ENCODE results near the gene GNG8. TPM values are rescaled to one million over a fixed set of nuclear protein-coding genes. Genes with fewer than 3 reads are reported as not detected.

Gene GNG8
- total RNA-seq, 4 donors from 2014 or later, result not detected

- H3K27ac ChIP-seq, result no peak overlapping the region
- H3K27me3 ChIP-seq, result peaks cover 0 to 5% of the 10 kb centered on the region in 2 donors
These were observed 13.3 kb upstream of the GNG8 start for GRCh38 chr19:46648961-46649960.

GRCh38 chr19:46648060-46648960 is 12.3 kb upstream of the GNG8 start:
- Histone ChIP-seq H3K4me3 (no peak overlapping the region), H3K9me3 (no peaks in the 10 kb centered on the region), H3K27ac (no peak overlapping the region), H3K27me3 (peaks cover 0 to 5% of the 10 kb centered on the region in 2 donors), H3K36me3 (no peaks in the 10 kb centered on the region), H3K4me1 (peaks cover 0 to 8% (median 0%) of the 10 kb centered on the region in 4 donors)
- no peak for DNase-seq
- TF ChIP-seq POLR2A (IDR thresholded peaks at IDR 0.05), result no peak
- TF ChIP-seq CTCF (IDR thresholded peaks at IDR 0.05), result no peak

More at GRCh38 chr19:46648961-46649960, 13.3 kb upstream of the GNG8 start:
- Histone ChIP-seq H3K36me3 (no peaks in the 10 kb centered on the region), H3K9me3 (no peaks in the 10 kb centered on the region), H3K4me3 (no peak overlapping the region), H3K4me1 (peaks cover 0 to 8% (median 0%) of the 10 kb centered on the region in 4 donors)
- no peak for DNase-seq
- TF ChIP-seq POLR2A (IDR thresholded peaks at IDR 0.05) (no peak), CTCF (IDR thresholded peaks at IDR 0.05) (no peak)

- Histone ChIP-seq H3K27me3 (peaks cover 0 to 5% of the 10 kb centered on the region in 2 donors), H3K36me3 (no peaks in the 10 kb centered on the region), H3K4me3 (no peak overlapping the region), H3K4me1 (peaks cover 0 to 8% (median 0%) of the 10 kb centered on the region in 4 donors), H3K9me3 (no peaks in the 10 kb centered on the region), H3K27ac (no peak overlapping the region)
- TF ChIP-seq POLR2A (IDR thresholded peaks at IDR 0.05) (no peak), CTCF (IDR thresholded peaks at IDR 0.05) (no peak)
- no peak for DNase-seq
These were observed 10.4 kb upstream of the GNG8 start for GRCh38 chr19:46646402-46646801.

GRCh38 chr19:46644720-46645119 is 8.7 kb upstream of the GNG8 start:
- no peak for DNase-seq
- H3K27me3 ChIP-seq, result peaks cover 0 to under 1% of the 10 kb centered on the region in 2 donors
- no peaks in the 10 kb centered on the region for H3K36me3 ChIP-seq
- no peaks in the 10 kb centered on the region for H3K9me3 ChIP-seq
- no peak overlapping the region for H3K4me3 ChIP-seq
- TF ChIP-seq POLR2A (IDR thresholded peaks at IDR 0.05) (no peak), CTCF (IDR thresholded peaks at IDR 0.05) (no peak)
- H3K27ac ChIP-seq, result no peak overlapping the region
- peaks cover 0 to 11% (median 1%) of the 10 kb centered on the region in 4 donors for H3K4me1 ChIP-seq

- DNase-seq, result no peak
These were observed 4.7 kb upstream of the GNG8 start for GRCh38 chr19:46640656-46641055.

More at GRCh38 chr19:46640656-46641055, 4.7 kb upstream of the GNG8 start:
- Histone ChIP-seq H3K9me3 (no peaks in the 10 kb centered on the region), H3K4me3 (no peak overlapping the region), H3K36me3 (no peaks in the 10 kb centered on the region), H3K27me3 (no peaks in the 10 kb centered on the region), H3K4me1 (peaks cover 0 to 33% (median 16%) of the 10 kb centered on the region in 4 donors), H3K27ac (no peak overlapping the region)
- TF ChIP-seq CTCF (IDR thresholded peaks at IDR 0.05), result no peak

All from Peyer's patch (tissue), 4 donors.